HUDEP-2 (cell line): ENCODE data around the gene LRPAP1.

Experiments used
- DNase-seq, 76 experiments: peaks; one replicate each; lab custom pipeline; 2025; ENCODE audit not compliant: unreplicated experiment in 76 of 76; lab: John Stamatoyannopoulos, UW

Gene LRPAP1

GRCh38 chr4:3476341-3476747 lies 55.9 kb downstream of the LRPAP1 start:
- no peak for DNase-seq

DNA sequence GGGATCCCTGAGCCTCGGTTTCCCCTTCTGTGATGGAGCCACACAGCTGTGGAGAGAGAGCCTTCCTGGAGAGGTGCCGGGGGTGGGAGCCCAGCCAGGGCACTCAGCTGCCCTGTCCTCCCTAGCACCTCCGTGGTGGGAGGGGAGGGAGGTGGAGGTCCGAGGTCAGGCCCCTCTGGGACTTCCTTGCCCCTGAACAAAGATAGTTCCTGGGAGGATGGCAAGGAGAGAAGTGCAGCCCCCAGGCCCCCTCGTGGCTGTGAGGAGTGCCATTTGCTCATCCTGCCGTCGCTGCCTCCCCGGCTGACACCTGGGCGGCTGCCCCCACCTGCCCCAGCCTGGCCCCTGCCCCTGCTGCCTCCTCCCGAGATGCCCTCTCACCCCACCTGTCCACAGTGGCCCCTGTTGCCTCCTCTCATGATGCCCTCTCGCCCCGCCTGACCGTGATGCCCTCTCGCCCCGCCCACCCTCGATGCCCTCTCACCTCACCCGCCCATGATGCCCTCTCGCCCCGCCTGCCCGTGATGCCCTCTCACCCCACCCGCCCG lies 56.4 kb downstream of the LRPAP1 start:
- no peak for DNase-seq

DNA sequence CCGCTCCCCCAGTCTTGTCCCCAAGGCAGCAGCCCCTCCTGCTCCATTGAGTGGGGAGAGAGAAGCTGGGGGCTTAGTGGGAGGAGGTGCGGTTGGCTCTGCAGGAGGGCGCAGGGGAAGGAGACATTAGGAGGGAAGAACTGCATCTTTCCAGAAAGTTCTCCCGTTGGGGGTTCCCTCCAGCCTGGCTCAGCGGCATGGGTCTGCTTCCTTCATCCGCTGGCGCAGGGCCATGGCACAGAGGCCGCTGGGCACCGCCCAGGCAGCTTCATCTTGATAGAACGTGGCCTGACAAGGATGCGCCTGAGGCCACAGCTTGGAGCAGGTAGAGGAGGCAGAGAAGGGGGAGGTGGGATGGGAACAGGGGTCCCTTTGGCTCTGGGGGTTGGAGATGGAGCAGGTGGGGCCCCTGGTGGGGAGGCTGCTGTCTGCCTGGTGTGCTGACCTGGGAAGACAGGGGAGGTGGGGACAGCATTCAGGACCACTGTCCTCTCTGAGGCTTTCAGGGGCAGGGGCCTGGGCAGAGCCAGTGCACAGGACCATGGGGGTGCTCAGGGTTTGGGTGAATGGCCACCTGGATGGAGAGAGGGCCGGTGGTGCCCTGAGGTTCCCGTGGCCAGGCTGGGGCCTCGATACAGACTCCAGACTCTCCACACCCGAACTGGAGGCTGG lies 57.0 kb downstream of the LRPAP1 start:
- no peak for DNase-seq

DNA sequence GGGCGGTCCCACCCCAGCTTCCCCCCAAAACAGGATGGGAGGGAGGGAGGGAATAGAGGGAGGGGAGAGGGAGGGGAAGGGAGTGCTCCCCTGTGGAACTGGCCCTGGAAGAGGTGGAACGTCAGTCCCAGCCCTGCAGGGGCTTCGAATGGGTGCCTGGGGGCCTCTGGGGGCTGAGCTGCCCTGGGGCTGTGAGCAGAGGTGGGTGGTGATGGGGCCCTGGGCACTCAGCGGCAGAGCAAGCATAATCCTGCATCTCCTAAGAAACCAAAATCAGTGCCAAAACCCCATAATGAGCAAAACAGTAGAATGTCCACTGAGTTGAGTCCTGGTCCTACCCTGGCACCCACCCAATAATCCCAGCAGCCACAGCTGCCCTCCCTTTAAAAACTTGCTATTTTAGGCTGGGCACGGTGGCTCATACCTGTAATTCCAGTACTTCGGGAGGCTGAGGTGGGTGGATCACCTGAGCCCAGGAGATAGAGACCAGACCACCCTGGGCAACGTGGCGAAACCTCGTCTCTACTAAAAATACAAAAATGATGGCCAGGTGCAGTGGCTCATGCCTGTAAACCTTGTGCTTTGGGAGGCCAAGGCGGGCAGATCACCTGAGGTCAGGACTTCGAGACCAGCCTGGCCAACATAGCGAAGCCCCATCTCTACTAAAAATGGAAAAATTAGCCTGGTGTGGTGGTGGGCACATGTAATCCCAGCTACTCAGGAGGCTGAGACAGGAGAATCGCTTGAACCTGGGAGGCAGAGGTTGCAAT lies 58.0 kb downstream of the LRPAP1 start:
- no peak for DNase-seq

DNA sequence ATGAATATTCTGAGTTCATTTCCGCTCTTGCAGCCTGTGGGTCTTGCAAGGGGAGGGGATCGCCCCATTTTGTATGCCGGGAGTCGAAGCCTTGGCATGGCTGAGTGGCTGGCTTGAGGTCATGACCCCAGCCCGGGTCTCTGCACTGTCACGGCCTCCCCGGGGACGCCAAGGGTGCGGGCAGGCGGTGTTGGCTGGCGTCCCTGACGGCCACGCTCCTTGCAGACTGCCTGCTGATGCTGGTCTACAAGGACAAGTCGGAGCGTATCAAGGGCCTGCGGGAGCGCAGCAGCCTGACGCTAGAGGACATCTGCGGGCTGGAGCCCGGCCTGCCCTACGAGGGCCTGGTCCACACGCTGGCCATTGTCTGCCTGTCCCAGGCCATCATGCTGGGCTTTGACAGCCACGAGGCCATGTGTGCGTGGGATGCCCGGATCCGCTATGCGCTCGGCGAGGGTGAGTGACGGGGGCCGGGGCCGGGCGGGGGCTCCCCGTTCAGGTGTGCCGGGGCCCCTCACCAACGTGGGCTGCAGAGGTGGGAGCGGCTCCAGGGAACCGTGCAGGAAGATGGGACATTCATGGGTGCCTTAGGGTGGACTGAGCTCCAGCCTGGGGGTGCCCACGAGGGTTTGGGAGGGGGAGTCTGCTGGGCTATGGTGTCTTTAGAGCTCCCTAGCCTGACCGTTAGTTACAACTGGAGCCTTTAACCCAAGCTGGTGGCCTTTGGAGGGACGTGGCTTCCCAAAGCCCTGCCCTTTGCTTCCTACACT lies 58.9 kb downstream of the LRPAP1 start:
- DNase-seq, result no peak

DNA sequence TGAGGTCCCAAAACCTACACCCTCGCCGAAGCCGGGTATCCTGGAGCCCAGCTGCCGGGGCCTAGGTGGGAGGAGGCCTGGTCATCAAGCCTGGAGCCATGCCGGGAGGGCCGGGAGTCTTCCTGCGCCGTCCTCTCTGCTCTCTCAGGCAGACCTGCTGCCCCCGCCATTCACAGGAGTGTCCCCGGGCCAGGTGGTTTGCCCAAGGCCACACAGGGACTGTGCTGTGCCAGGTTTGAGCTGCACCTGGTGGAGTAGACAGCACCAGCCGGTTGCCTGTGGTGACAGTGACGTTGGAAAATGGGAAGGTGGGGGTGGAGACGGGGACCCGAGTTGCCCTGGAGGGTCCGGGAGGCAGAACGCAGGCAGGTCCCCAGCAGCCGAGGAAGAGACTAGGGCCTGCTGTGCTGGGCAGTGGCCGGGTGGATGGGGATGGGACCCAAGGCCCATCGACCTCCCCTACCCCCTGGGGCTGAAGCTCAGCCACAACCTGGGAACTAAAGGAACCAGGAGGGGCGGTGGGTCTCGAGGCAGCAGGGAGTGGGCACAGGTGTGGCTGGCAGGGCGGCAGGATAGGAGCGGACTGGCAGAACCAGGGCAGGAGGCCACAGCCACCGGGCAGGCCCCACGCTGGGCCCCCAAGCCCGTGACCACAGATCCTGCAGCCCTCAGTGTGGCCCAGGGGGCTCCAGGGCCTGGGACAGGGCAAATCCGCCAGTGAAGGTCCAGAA lies 59.6 kb downstream of the LRPAP1 start:
- DNase-seq, result no peak

DNA sequence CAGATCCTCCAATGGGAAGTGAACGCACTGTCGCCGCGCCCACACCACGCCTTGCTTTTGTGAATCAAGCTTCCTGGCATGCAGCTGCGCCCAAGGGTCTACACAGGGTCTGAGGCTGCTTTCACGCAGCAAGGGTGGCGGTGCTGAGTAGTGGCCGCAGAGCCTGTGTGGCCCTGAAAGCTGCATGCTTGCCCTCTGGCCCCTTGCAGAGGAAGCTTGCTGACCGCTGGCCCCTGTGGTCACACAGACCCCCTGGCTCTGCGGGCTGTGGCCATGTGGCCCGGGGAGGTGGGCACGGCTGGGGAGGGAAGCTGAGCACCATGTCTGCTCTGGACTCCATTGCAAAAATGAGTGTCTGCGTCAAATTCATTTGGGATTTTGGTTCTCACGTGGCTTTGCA lies 60.3 kb downstream of the LRPAP1 start:
- DNase-seq, result no peak

- DNase-seq, result no peak
Measured at GRCh38 chr4:3471098-3471760, 61.0 kb downstream of the LRPAP1 start.

GRCh38 chr4:3470244-3471097 lies 61.8 kb downstream of the LRPAP1 start:
- DNase-seq, result no peak

DNA sequence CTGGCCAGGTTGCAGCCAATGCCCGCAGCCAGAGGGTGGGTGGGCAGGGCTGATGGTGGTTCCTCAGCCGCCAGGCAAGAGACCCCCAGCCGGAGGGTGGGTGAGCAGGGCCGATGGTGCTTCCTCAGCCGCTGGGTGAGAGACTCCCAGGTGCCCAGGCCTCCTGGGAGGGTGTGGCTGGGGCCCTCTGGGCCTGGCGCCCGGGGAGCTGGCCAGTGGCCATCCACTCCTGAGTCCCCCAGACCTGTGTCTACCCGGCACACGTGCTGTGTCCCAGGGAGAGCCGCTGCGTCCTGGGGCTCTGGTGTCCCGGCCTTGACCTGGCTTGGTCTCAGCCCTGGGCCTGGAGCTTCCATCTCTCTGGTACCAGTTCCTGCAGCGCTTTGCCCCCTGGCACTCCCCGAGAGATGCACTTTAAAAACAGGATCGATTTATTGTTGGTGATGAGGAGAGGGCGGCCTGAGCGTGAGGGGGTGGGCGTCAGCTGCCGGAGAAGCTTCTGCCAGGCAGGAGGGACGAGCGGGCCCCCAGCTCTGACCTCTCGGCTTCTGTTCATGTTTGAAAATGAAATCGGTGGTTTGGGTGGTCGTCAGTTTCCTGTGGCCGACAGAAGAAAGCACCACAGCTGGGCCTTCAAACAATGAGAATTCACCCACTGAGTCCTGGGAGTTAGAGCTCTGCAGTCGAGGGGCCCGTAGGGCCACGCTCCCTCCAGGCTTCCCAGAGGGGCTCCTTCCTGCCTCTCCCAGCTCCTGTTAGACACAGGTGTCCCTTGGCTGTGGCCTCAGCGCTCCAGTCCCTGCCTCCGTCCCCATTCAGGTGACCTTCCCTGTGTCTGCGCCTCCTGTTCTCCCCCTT lies 62.6 kb downstream of the LRPAP1 start:
- DNase-seq, result no peak

- DNase-seq, result no peak
Measured at GRCh38 chr4:3468804-3469203, 63.4 kb downstream of the LRPAP1 start.

GRCh38 chr4:3468154-3468553 lies 64.1 kb downstream of the LRPAP1 start:
- DNase-seq, result no peak

GRCh38 chr4:3467601-3468031 lies 64.6 kb downstream of the LRPAP1 start:
- no peak for DNase-seq

GRCh38 chr4:3466691-3467600 lies 65.3 kb downstream of the LRPAP1 start:
- no peak for DNase-seq

- no peak for DNase-seq
Measured at GRCh38 chr4:3465698-3466671, 66.2 kb downstream of the LRPAP1 start.
